Measurements from ENCODE around the gene CTXND1. TPM values are rescaled to one million over a fixed set of nuclear protein-coding genes. Genes with fewer than 3 reads are reported as not detected.

The CTXND1 gene
- total RNA-seq, 2 donors from 2014 or later = not detected

DNA sequence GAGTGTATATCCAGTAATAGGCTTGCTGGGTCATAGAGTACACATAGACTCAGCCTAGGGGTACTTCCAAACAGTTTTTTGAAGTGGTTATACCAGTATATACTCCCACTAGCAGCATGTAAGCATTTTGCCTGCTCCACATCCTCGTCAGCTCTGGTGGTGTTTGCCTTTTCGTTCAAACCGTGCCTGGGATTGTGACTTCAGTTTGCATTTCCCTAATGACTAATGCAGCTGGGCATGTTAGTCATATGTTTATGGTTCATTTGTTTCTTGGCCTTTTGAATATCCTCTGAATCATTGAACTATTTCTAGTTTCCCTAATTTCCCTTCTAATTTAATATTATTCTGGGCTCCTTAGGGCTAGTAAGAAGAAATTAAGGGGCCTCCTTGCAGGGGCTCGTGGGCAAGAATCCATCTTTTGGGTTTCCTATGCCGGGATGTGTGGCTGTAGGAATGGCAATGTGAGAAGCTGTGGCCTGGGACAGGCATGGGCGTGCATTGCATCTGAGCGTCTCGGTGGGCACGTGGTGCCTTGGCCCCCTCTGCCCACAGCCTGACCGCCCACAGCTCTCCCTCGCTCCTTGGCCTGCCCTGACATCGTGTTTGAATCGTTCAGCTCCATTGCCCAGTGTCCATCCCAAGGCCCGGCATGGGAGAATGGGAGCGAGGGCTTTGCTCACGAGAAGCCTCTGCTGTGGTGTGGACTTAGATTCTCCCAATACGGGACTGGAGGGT is 72.8 kb downstream of the CTXND1 start:
- Mint-ChIP-seq H3K36me3 (peaks cover 11% of the 10 kb centered on the region), H3K4me3 (no peak overlapping the region), H3K27me3 (no peaks in the 10 kb centered on the region), H3K4me1 (ENCODE audit: low read depth in 2 of 2) (no peaks in the 10 kb centered on the region), H3K9me3 (no peaks in the 10 kb centered on the region), H3K27ac (no peak overlapping the region)
- ATAC-seq = no peak
- DNase-seq (ENCODE audit: low spot score) = no peak

DNA sequence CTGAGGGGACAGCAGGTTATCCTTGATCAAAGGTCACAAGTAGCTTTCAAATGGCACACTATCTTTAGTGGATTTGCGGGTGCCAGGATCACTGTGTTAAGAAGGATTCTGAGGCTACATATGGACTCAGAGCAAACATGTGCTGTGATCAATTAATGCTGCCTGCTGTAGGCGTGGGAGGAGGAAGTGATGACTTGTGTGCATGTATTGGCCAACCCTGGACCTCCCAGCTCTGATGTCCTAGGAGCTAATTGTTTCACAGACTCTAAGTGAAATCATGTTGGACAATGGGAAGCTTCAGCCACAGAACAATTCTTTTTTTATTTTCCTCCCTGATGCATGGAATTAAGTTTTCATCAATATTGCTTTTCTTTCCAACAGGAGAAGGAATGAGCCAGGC is 74.9 kb downstream of the CTXND1 start:
- H3K27ac Mint-ChIP-seq = no peak overlapping the region

DNA sequence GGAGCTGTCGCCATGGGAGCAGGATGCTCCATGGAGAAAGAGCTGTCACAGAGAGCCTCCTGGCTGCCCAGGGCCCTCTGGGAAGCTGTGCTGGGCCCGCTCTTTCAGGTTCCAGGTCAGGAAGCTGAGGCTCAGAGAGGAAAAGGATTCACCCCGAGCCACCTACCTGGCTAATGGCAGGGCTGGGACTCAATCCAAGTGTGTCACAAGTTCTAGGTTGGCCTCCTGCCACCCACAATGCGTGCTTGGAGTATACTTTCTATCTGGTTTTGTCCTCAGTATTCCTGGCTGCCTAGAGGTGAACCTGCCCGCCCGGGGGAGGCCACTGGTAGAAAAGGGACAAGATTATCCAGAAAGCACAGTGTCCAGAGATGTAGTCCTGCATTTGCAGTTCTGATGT is 75.6 kb downstream of the CTXND1 start:
- ATAC-seq = no peak
- Mint-ChIP-seq H3K36me3 (no peaks in the 10 kb centered on the region), H3K9me3 (no peaks in the 10 kb centered on the region), H3K27ac (peak overlapping the region in 1 of 2 donors; percentile 24), H3K27me3 (no peaks in the 10 kb centered on the region), H3K4me3 (no peak overlapping the region), H3K4me1 (ENCODE audit: low read depth in 2 of 2) (no peaks in the 10 kb centered on the region)
- no peak for DNase-seq (ENCODE audit: low spot score)

More for the DNA sequence above, 74.9 kb downstream of the CTXND1 start:
- Mint-ChIP-seq H3K36me3 (peaks cover 5% of the 10 kb centered on the region), H3K9me3 (no peaks in the 10 kb centered on the region), H3K4me1 (ENCODE audit: low read depth in 2 of 2) (no peaks in the 10 kb centered on the region), H3K27me3 (no peaks in the 10 kb centered on the region), H3K4me3 (no peak overlapping the region)
- no peak for DNase-seq (ENCODE audit: low spot score)
- ATAC-seq = no peak

DNA sequence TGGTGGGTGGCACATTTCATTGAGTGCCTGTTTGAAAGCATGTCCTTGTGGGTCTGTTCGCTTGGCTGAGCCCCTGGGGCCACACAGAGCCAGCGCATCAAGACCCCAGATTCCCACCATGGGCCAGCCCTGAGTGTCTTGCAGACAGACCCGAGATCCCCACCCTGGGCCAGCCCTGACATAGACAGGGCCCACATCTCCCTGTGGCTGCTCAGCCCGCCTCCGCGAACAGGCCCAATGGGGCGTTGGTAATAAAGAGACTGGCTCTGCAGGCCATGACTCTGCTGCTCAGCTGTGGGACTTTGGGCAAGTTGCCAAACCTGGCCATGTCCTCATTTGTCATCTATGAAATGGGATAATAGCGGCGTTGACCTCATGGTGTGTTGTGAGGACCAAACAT is 76.6 kb downstream of the CTXND1 start:
- H3K4me1 Mint-ChIP-seq (ENCODE audit: low read depth in 2 of 2) = no peaks in the 10 kb centered on the region
- no peak for ATAC-seq

DNA sequence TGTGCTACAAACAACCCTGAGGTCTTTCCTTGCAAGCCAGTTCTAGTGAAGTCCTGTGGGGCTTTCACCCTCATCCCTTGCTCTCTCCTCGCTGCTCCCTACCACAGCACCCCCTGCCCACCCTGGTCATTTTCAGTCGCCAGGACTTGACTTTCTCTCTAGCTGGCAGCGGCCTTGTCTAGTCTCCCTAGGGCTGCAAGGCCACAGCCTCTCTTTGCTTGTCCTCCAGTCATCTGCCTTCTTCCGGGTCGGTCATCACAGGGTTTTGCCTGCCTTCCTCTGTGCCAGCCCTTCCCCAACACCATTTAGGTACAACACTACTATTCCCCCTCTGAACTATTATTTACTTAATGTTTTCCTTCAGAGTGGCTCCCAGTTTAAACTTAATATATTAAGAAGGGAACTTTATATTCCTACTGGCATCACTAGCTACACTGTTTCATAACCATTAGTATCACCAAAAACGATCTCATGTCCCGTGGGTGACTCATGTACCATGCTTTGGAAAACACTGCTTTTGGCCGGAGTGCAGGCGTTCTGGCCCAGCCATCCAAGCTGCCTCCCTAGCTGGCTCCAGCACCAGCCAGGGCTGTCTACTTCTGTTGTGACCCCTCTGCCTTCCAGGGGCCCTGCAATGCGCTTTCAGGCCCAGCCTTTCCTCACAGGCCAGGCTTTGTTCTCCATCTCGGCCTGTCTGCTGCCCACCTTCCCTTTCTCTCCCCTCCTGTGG is 77.8 kb downstream of the CTXND1 start:
- Mint-ChIP-seq H3K27me3 (no peaks in the 10 kb centered on the region), H3K9me3 (no peaks in the 10 kb centered on the region), H3K36me3 (no peaks in the 10 kb centered on the region), H3K4me1 (ENCODE audit: low read depth in 2 of 2) (no peaks in the 10 kb centered on the region), H3K4me3 (no peak overlapping the region), H3K27ac (peak overlapping the region in 1 of 2 donors; percentile 4)
- ATAC-seq (no peak), DNase-seq (ENCODE audit: low spot score) (no peak)

More for the DNA sequence above, 76.6 kb downstream of the CTXND1 start:
- Mint-ChIP-seq H3K9me3 (no peaks in the 10 kb centered on the region), H3K4me3 (no peak overlapping the region), H3K27me3 (no peaks in the 10 kb centered on the region), H3K36me3 (no peaks in the 10 kb centered on the region), H3K27ac (peak overlapping the region in 1 of 2 donors; percentile 24)
- DNase-seq (ENCODE audit: low spot score) = no peak

DNA sequence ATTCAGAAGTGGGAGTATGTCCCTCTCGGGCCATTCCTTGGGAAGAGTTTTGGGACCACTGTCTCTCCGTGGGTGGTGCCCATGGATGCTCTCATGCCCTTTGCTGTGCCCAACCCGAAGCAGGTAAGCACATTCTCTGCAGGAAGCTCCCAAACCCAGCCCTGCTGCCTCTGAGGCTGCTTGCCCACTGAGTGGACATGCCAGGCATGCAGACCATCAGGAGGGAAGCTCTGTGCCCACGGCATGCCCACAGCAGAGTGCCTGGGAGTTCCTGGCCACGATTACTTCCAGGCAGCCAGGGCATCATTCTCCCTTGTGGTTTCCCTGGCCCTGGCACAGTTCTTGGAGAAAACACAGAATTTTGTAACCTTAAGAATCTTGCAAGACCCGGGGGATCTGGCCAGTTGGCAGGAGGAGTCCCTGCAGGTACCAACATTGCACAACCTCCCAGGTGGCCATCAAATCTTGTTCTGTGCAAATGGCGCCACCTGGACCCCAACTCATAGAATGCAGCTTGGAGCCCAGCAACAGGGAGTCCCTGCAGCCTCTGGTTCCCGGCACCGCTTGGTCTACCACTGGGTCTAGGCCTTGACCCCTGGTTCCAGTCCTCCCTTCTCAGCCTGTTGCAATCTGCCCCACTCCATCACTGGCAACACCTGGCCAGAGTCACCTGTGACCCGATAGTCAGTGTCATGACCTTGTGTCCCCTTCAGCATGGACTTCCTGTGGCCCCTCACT is 78.8 kb downstream of the CTXND1 start:
- no peaks in the 10 kb centered on the region for H3K36me3 Mint-ChIP-seq
- no peaks in the 10 kb centered on the region for H3K27me3 Mint-ChIP-seq
- ATAC-seq = peak; percentile 64 to 72
- H3K27ac Mint-ChIP-seq = peak overlapping the region in 1 of 2 donors; percentile 4
- no peaks in the 10 kb centered on the region for H3K4me1 Mint-ChIP-seq (ENCODE audit: low read depth in 2 of 2)
- DNase-seq (ENCODE audit: low spot score) = peak; percentile 68
- H3K4me3 Mint-ChIP-seq = no peak overlapping the region
- H3K9me3 Mint-ChIP-seq = no peaks in the 10 kb centered on the region

DNA sequence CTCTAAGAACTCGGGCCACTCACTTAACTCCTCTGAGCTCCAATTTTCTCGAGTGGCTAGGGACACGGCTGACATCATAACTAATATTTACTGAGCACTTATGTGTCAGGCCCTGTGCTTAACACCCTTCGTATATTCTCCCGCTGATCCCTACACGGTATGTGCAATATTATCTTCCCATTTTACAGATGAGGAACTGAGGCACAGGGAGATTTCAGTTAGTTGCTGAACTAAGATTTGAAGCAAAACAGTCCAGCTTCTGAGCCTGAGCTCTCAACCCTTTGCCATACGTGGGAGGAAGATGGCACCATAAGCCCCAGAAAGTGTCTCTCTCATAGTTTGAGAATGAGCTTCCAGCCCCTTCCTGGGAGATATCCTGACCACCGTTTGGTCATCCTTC is 79.6 kb downstream of the CTXND1 start:
- ATAC-seq (no peak), DNase-seq (ENCODE audit: low spot score) (no peak)
- H3K4me1 Mint-ChIP-seq (ENCODE audit: low read depth in 2 of 2) = no peaks in the 10 kb centered on the region
- no peak overlapping the region for H3K4me3 Mint-ChIP-seq
- H3K27ac Mint-ChIP-seq = no peak overlapping the region
- no peaks in the 10 kb centered on the region for H3K9me3 Mint-ChIP-seq
- no peaks in the 10 kb centered on the region for H3K36me3 Mint-ChIP-seq
- H3K27me3 Mint-ChIP-seq = no peaks in the 10 kb centered on the region

DNA sequence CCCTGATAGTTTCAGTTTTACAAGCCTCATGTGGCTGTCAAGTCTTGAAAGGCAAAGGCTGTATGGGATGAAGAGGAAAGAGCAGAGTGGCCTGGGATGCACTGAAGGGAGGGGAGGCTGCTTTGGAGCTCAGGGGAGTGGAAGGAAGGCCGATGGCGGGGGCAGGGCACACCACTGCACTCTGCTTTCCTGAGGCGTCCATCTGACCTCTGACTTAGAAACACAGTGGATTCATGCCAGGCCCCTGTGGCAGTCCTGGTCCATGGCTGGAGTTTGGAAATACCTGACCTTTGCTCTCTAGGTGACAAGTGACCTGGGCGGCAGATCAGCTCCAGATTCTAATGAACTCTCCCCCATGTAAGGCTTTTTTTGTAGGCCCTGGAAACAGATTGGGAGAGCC is 80.2 kb downstream of the CTXND1 start:
- no peak overlapping the region for H3K27ac Mint-ChIP-seq
- ATAC-seq = no peak
- DNase-seq (ENCODE audit: low spot score) = no peak
- no peaks in the 10 kb centered on the region for H3K36me3 Mint-ChIP-seq
- no peaks in the 10 kb centered on the region for H3K9me3 Mint-ChIP-seq
- H3K27me3 Mint-ChIP-seq = no peaks in the 10 kb centered on the region
- H3K4me1 Mint-ChIP-seq (ENCODE audit: low read depth in 2 of 2) = no peaks in the 10 kb centered on the region
- H3K4me3 Mint-ChIP-seq = no peak overlapping the region

DNA sequence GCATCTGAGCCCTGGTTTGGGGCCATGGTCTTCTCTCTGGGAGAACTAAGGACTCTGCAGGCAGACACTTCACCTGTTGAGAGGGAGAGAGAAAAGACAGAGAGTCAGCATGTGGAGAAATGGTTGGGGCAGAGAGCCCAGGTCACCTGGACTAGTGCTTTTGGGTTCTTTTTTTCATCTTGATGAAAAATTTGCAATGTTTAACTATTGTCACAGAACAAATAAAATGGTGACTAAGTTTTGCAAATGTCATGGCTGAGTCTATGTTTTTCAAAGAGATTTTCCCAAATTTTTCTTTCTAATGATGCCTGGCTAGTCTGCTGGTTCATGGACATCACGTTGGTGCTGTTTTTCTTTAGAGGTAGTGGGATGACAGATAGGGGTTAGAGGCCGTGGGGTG is 81.4 kb downstream of the CTXND1 start:
- Mint-ChIP-seq H3K27ac (no peak overlapping the region), H3K4me3 (no peak overlapping the region), H3K36me3 (no peaks in the 10 kb centered on the region), H3K27me3 (no peaks in the 10 kb centered on the region), H3K9me3 (no peaks in the 10 kb centered on the region), H3K4me1 (ENCODE audit: low read depth in 2 of 2) (no peaks in the 10 kb centered on the region)
- DNase-seq (ENCODE audit: low spot score) = no peak
- no peak for ATAC-seq

DNA sequence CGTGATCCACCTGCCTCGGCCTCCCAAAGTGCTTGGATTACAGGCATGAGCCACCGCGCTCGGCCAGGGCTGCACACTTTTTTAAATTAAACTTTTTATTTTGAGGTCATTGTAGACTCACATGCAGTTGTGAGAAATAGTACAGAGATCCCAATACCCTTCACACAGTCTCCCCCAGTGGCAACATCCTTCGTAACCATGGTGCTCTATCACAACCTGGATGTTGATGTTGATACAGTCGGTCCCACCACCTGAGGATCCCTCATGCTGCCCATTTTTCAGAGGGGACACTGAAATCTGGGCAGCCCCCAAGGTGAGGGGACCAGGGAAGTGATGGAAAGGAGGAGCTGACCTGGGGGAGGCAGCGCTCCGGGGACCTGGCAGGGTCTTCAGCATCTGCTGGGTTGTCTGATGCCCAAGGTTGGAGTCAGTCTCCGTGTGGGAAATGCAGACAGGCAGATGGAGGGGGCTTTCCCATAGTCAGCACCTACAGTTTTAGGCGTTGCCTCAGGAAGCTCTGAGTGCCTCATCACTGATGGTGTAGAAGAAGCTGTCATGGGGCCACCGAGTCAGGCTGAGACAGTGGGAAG is 82.2 kb downstream of the CTXND1 start:
- no peak overlapping the region for H3K27ac Mint-ChIP-seq
- no peak for DNase-seq (ENCODE audit: low spot score)
- no peaks in the 10 kb centered on the region for H3K27me3 Mint-ChIP-seq
- no peak overlapping the region for H3K4me3 Mint-ChIP-seq
- ATAC-seq = no peak
- no peaks in the 10 kb centered on the region for H3K4me1 Mint-ChIP-seq (ENCODE audit: low read depth in 2 of 2)
- H3K9me3 Mint-ChIP-seq = no peaks in the 10 kb centered on the region
- no peaks in the 10 kb centered on the region for H3K36me3 Mint-ChIP-seq

DNA sequence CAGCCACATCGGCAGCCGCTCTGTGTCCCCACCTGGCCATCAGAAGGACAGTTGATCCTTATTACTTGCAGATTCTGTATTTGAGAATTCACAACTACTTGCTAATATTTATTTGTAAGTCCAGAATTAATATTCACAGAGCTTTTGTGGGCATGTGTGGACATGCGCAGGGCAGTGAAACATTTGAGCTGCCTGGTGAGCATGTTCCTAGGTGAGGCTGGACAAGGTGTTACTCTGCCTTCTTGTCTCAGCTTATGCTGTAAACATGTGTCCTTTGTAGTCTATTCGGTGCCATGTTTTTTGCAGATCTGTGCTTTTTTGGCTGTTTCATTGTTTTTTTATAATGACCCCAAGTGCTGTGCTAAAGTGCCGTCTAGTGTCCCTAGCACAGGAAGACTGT is 83.6 kb downstream of the CTXND1 start:
- no peak for DNase-seq (ENCODE audit: low spot score)
- ATAC-seq = no peak
- Mint-ChIP-seq H3K27ac (no peak overlapping the region), H3K9me3 (no peaks in the 10 kb centered on the region), H3K4me3 (no peak overlapping the region), H3K36me3 (peaks cover 7% of the 10 kb centered on the region), H3K4me1 (ENCODE audit: low read depth in 2 of 2) (no peaks in the 10 kb centered on the region), H3K27me3 (no peaks in the 10 kb centered on the region)

DNA sequence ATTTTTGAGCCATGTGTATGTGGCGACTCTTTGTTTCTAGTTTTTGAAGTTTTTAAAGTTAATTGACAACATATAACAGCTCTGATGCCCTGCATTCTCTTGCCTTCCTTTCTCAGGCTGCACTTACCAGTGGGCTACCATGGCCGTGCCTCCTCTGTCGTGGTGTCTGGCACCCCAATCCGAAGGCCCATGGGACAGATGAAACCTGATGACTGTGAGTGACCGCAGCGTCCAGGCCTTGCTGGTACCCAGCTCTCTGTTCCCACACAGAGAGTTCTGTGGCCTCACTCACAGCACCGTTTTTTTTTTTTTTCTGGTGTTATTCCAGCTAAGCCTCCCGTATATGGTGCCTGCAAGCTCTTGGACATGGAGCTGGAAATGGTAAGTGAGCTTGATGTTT is 84.1 kb downstream of the CTXND1 start:
- Mint-ChIP-seq H3K27ac (no peak overlapping the region), H3K27me3 (no peaks in the 10 kb centered on the region), H3K4me3 (no peak overlapping the region)

DNA sequence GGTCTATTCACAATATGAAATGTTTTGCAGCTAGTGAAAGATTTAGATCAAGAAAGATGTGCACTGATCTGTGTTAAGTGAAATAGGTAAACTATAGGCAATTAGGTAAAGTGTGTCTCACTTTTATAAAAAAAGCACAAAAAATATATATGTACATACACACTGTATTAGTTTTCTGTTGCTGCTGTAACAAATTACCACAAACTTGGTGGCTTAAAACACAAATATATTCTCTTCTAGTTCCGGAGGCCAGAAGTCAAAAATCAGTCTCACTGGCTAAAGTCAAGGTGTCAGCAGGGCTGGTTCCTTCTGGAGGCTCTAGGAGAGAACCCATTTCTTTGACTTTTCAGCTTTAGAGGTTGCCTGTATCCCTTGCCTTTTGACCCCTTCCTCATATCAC is 88.1 kb downstream of the CTXND1 start:
- Mint-ChIP-seq H3K4me3 (no peak overlapping the region), H3K27ac (no peak overlapping the region), H3K27me3 (no peaks in the 10 kb centered on the region), H3K36me3 (peaks cover 22% of the 10 kb centered on the region), H3K9me3 (no peaks in the 10 kb centered on the region), H3K4me1 (ENCODE audit: low read depth in 2 of 2) (peaks cover 20 to 26% of the 10 kb centered on the region in 2 donors)
- no peak for DNase-seq (ENCODE audit: low spot score)
- ATAC-seq = no peak

More for the DNA sequence above, 84.1 kb downstream of the CTXND1 start:
- DNase-seq (ENCODE audit: low spot score) (no peak), ATAC-seq (no peak)
- Mint-ChIP-seq H3K4me1 (ENCODE audit: low read depth in 2 of 2) (no peaks in the 10 kb centered on the region), H3K36me3 (peaks cover 7% of the 10 kb centered on the region), H3K9me3 (no peaks in the 10 kb centered on the region)

DNA sequence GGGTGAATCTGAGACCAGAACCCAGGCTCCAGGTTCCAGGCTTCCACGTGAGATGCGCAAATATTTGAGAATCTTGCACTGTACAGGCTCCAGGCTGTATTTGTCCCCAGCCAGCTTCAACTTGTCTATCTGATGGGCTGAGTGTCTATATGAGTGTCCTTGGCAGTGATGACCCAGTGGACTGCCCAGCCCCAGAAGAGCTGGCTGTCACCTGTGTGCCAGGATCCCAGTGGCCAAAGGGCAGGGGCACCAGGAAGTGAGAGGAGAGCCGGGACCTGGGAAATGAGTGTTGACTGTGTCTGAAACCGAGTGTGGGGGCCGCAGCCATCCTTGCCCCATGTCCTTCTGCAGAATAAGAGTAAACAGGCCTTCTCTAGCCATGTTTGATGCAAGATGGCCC is 88.8 kb downstream of the CTXND1 start:
- no peak overlapping the region for H3K4me3 Mint-ChIP-seq
- DNase-seq (ENCODE audit: low spot score) = no peak
- H3K36me3 Mint-ChIP-seq = peaks cover 22% of the 10 kb centered on the region
- no peak for ATAC-seq
- no peaks in the 10 kb centered on the region for H3K27me3 Mint-ChIP-seq
- peaks cover 20 to 26% of the 10 kb centered on the region in 2 donors for H3K4me1 Mint-ChIP-seq (ENCODE audit: low read depth in 2 of 2)
- no peak overlapping the region for H3K27ac Mint-ChIP-seq
- H3K9me3 Mint-ChIP-seq = no peaks in the 10 kb centered on the region
